IPS-18c (cell line): ENCODE measurements around the gene SRGN.

Experiments used
- H3K4me3 ChIP-seq: 2 replicates; pipeline ENCODE4 v1.7.0; 2013; ENCODE audit warnings: low read depth, mild to moderate bottlenecking, low read length, moderate library complexity; ENCODE audit not compliant: insufficient read depth
- H3K9me3 ChIP-seq: one replicate; pipeline ENCODE4 v1.6.1; 2013; ENCODE audit warnings: mild to moderate bottlenecking, low read length, moderate library complexity; ENCODE audit not compliant: control insufficient read depth, insufficient read depth

The SRGN gene

DNA sequence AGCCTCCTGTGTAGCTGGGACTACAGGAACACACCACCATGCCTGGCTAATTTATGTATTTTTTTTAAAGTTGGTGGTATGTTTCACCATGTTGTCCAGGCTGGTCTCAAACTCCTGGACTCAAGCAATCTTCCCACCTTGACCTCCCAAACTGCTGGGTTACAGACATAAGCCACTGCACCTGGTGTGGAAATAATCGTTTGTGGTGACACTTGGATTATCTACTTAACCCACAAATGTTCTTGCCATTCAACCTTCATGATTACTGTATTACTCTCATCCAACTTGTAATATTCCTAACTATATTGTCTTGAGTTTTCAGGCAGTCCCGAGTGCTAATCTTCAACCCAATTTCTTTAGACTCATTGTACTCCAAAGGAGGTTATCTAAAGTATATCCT is 9.6 kb upstream of the SRGN start:
- no peak overlapping the region for H3K4me3 ChIP-seq
- H3K9me3 ChIP-seq, result no peaks in the 10 kb centered on the region

DNA sequence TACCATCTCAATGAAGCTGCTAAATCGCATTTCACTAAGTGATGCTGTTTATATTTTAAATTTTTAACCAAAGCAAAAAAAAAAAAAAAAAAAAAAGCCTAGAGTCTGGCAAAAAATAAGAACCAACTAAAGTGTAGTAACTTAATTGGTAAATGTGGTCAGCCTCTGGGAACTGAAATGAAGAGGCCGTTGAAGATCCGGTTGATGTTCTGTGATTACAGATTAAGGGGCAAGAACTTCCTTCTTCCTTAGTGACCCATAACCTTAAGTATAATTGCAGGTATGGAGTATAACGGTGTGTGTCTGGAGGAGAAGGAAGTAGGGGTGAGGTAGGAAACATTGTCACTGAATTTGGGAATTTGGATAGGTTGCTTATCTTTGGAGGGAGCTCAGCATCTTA is 7.7 kb upstream of the SRGN start:
- no peaks in the 10 kb centered on the region for H3K9me3 ChIP-seq
- no peak overlapping the region for H3K4me3 ChIP-seq

DNA sequence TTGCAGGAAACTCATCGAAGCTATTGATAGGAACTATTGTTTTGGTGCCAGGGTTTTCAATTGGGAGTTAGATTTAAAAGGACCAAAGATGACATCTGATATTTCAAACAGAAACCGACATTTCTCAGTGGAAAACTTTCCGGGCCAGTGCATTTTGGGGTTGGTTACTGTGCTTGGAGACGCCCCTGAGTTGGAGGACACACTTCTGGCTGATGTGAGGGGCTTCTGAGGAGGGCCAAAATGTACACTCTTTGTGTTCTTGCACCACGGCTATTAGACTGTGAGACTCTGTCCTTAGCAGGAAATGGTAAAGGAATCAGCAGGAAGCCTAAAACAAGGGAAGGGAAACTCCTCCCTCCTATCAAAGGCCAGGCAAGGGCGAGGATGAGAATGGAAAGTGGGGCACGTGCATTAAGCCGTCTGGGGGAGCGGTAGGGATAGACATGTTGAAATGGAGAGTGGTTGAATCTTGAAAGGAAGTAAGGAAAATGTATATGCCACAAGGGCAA is 1.8 kb upstream of the SRGN start:
- H3K4me3 ChIP-seq, result no peak overlapping the region
- no peaks in the 10 kb centered on the region for H3K9me3 ChIP-seq

- Histone ChIP-seq H3K4me3 (no peak overlapping the region), H3K9me3 (no peaks in the 10 kb centered on the region)
These were observed 517 bp downstream of the SRGN start for GRCh38 chr10:69088471-69088769.

- no peak overlapping the region for H3K4me3 ChIP-seq
- H3K9me3 ChIP-seq, result no peaks in the 10 kb centered on the region
These were observed 1.0 kb downstream of the SRGN start for GRCh38 chr10:69088801-69089501.

- Histone ChIP-seq H3K9me3 (no peaks in the 10 kb centered on the region), H3K4me3 (no peak overlapping the region)
These were observed 2.0 kb downstream of the SRGN start for GRCh38 chr10:69089638-69090599.

DNA sequence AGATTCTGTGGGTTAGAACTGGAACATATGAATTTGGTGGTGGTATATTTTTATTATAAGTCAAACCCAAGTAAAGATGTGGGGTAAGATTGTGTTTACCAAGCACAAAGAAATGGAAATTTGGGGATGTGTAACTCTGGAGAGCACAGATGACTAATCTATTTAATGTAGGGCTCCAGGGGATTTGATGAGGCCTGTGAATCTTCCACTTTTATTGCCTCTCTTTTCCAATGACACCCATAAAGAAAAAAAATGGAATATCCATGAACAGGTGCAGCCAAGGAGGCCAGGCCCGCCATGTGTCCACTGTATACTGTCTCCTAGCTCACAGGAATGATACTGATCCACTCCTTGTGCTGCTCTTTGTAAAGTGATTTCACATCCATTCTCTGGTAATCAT is 2.8 kb downstream of the SRGN start:
- no peak overlapping the region for H3K4me3 ChIP-seq

GRCh38 chr10:69091143-69091651 is 3.3 kb downstream of the SRGN start:
- Histone ChIP-seq H3K4me3 (no peak overlapping the region), H3K9me3 (no peaks in the 10 kb centered on the region)

More for the DNA sequence above, 2.8 kb downstream of the SRGN start:
- H3K9me3 ChIP-seq, result no peaks in the 10 kb centered on the region

GRCh38 chr10:69092959-69093850 is 5.3 kb downstream of the SRGN start:
- Histone ChIP-seq H3K9me3 (no peaks in the 10 kb centered on the region), H3K4me3 (no peak overlapping the region)

- Histone ChIP-seq H3K4me3 (no peak overlapping the region), H3K9me3 (no peaks in the 10 kb centered on the region)
These were observed 6.0 kb downstream of the SRGN start for GRCh38 chr10:69093933-69094332.

GRCh38 chr10:69096045-69096444 is 8.1 kb downstream of the SRGN start:
- Histone ChIP-seq H3K4me3 (no peak overlapping the region), H3K9me3 (no peaks in the 10 kb centered on the region)

- Histone ChIP-seq H3K9me3 (no peaks in the 10 kb centered on the region), H3K4me3 (no peak overlapping the region)
These were observed 9.8 kb downstream of the SRGN start for GRCh38 chr10:69097729-69098128.

- no peaks in the 10 kb centered on the region for H3K9me3 ChIP-seq
- H3K4me3 ChIP-seq, result no peak overlapping the region
These were observed 12.4 kb downstream of the SRGN start for GRCh38 chr10:69100136-69100872.

DNA sequence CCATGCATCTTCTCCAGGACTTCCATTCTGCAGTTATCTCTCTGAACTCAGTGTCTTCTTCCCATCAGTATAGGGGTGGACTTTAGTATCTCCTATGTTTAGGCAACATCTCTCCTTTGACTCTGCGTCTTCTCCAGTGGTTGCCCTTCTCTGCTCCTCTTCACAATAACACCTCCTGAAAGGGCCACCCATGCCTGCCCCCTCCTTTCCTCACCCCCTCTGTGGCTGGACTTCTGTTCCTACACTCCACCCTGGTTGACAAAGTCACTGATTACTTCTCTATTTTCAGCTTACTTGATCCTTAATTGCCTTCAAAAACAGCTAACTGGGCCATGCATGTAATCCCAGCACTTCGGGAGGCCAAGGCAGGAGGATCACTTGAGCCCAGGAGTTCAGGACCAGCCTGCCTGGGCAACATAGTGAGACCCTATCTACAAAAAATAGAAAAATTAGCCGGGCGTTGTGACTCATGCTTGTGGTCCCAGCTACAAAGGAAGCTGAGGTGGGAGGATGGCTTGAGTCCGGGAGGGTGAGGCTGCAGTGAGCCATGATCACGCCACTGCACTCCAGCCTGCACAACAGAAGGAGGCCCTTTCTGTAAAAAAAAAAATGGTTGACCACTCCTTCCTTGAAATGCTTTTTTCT is 13.7 kb downstream of the SRGN start:
- no peak overlapping the region for H3K4me3 ChIP-seq

DNA sequence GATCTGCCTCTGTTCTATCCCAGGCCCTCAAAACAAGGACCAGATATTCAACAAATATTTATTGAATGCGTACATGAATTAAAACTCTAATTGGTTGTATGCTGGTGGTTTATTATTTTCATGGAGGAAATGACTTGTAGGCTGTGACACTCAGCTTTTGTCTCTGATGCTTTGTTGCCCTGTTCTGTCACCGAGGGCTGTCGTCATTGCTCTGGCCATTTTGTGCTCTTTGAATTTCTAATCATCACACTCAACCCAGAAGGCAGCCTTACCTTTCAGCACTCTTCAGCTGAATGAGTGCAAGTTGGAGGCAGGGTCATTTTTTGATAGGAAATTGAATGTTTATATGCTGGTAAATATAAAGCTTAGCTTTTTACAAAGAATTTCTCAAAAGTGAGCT is 14.5 kb downstream of the SRGN start:
- H3K4me3 ChIP-seq, result no peak overlapping the region
- no peaks in the 10 kb centered on the region for H3K9me3 ChIP-seq

More for the DNA sequence above, 13.7 kb downstream of the SRGN start:
- H3K9me3 ChIP-seq, result no peaks in the 10 kb centered on the region

- H3K4me3 ChIP-seq, result no peak overlapping the region
- no peaks in the 10 kb centered on the region for H3K9me3 ChIP-seq
These were observed 15.9 kb downstream of the SRGN start for GRCh38 chr10:69103784-69104183.
